GM23248 (cell line): Measurements from ENCODE around the gene CWC15. TPM values are rescaled to one million over a fixed set of nuclear protein-coding genes. Genes with fewer than 3 reads are reported as not detected.

ENCODE experiments used
- DNase-seq: peaks from one replicate; pipeline ENCODE4 v3.0.0-alpha.2; 2015
- H2AFZ ChIP-seq: fragments of 200-600 bp; sonication (generic); 2 replicates; pipeline ENCODE4 v1.6.1; 2016; ENCODE audit warnings: antibody characterized with exemption
- H3F3A ChIP-seq: fragments of 200-600 bp; sonication (generic); 2 replicates; pipeline ENCODE4 v1.6.1; 2016; ENCODE audit warnings: mild to moderate bottlenecking, antibody characterized with exemption, mixed run types; ENCODE audit not compliant: insufficient read depth
- H3K27ac ChIP-seq: fragments of 200-600 bp; sonication (generic); 2 replicates; pipeline ENCODE4 v1.5.1; 2016; ENCODE audit warnings: mild to moderate bottlenecking
- H3K27me3 ChIP-seq: fragments of 200-600 bp; sonication (generic); replicated peaks from 2 replicates; pipeline ENCODE4 v1.6.1; 2016; ENCODE audit warnings: mild to moderate bottlenecking; ENCODE audit not compliant: insufficient read depth
- H3K36me3 ChIP-seq: fragments of 200-600 bp; sonication (generic); 2 replicates; pipeline ENCODE4 v1.6.1; 2016; ENCODE audit warnings: low read depth, mild to moderate bottlenecking
- H3K4me1 ChIP-seq: fragments of 200-600 bp; sonication (generic); 2 replicates; pipeline ENCODE4 v1.6.1; 2016; ENCODE audit warnings: mild to moderate bottlenecking; ENCODE audit not compliant: insufficient read depth
- H3K4me2 ChIP-seq: fragments of 200-600 bp; sonication (generic); one replicate; pipeline ENCODE4 v1.6.1; 2016; ENCODE audit warnings: mild to moderate bottlenecking; ENCODE audit not compliant: unreplicated experiment
- H3K4me3 ChIP-seq: fragments of 200-600 bp; sonication (generic); 2 replicates; pipeline ENCODE4 v1.5.1; 2016; ENCODE audit warnings: mild to moderate bottlenecking
- H3K79me2 ChIP-seq: fragments of 200-600 bp; sonication (generic); 2 replicates; pipeline ENCODE4 v1.6.1; 2016; ENCODE audit warnings: mild to moderate bottlenecking; ENCODE audit not compliant: insufficient read depth
- H3K9ac ChIP-seq: fragments of 200-600 bp; sonication (generic); 2 replicates; pipeline ENCODE4 v1.6.1; 2016; ENCODE audit warnings: mild to moderate bottlenecking
- H3K9me2 ChIP-seq: fragments of 200-600 bp; sonication (generic); 2 replicates; pipeline ENCODE4 v1.6.1; 2016; ENCODE audit warnings: mixed run types, mild to moderate bottlenecking, moderate library complexity; ENCODE audit not compliant: insufficient read depth
- H3K9me3 ChIP-seq: fragments of 200-600 bp; sonication (generic); one replicate; pipeline ENCODE4 v1.6.1; 2017; ENCODE audit warnings: low read depth
- H4K20me1 ChIP-seq: fragments of 200-600 bp; sonication (generic); 2 replicates; pipeline ENCODE4 v1.6.0; 2016; ENCODE audit not compliant: insufficient read depth
- EZH2 ChIP-seq: fragments of 200-600 bp; sonication (generic); IDR thresholded peaks from 2 replicates; pipeline ENCODE4 v1.6.1; 2018; ENCODE audit warnings: antibody characterized with exemption, mild to moderate bottlenecking; ENCODE audit not compliant: insufficient read depth, poor library complexity, severe bottlenecking
- EZH2phosphoT487 ChIP-seq: fragments of 200-600 bp; sonication (generic); IDR thresholded peaks from 2 replicates; pipeline ENCODE4 v1.6.1; 2018; ENCODE audit warnings: antibody characterized with exemption, moderate library complexity, mild to moderate bottlenecking, low read depth; ENCODE audit not compliant: insufficient read depth
- WGBS, 2 experiments: methylation state at CpG; one replicate each; pipeline ENCODE4 v1.1.6; 2015 to 2017; ENCODE audit warnings: low lambda C conversion rate in 2 of 2, low coverage in 1 of 2; ENCODE audit errors: missing lambda C conversion rate in 2 of 2; 5-methylcytosine and 5-hydroxymethylcytosine counted together
- in situ Hi-C: fragments of 300-500 bp; cut with MboI; formaldehyde crosslinking; loops from 2 replicates; pipeline ENCODE4 v1.15.0; 2020
- polyA plus RNA-seq: library from polyadenylated mRNA; unstranded; fragments of >200 nt; fragmentation: Nextera tagmentation; extraction: Ambion mirVana; gene quantifications from 2 replicates; pipeline ENCODE4 v1.2.1, GENCODE V29; 2016
- total RNA-seq: library from RNA; depleted of rRNA; stranded (reverse); fragments of >200 nt; shearing (Covaris generic); gene quantifications from 2 replicates; pipeline ENCODE4 v1.2.3, GENCODE V29; 2014

Gene CWC15
- total and polyA plus RNA-seq, 2 experiments from 2014 or later = 30.4 to 76.6 TPM

DNA sequence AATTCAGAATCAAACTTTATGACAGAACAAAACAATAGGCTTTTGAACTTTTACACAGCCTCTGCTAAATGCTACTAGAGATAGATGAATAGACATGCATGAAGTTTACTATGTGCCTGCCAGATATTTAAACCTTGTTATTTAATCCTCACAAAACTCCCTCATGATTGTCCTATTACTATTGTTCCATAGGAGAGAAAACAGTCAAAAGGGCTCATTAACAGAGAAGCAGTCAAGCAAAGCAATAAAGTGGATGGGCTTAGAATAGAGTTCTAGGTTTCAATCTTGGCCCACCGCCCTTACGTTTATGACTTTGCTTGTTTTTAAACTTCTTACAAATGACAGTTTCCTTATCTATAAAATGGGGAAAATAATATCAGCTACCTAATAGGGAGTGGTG lies 12.9 kb downstream of the CWC15 start:
- Histone ChIP-seq H3K27ac (no peak overlapping the region), H3K9me2 (no peaks in the 10 kb centered on the region), H3K4me2 (no peak overlapping the region), H3K9me3 (no peaks in the 10 kb centered on the region), H4K20me1 (no peaks in the 10 kb centered on the region), H3K4me3 (no peak overlapping the region), H3F3A (peaks cover 39% of the 10 kb centered on the region), H3K79me2 (no peaks in the 10 kb centered on the region), H3K4me1 (peaks cover 10% of the 10 kb centered on the region; the same call in 1 of the 2 replicates), H3K36me3 (peaks cover 42% of the 10 kb centered on the region), H3K27me3 (no peaks in the 10 kb centered on the region), H2AFZ (no peak overlapping the region), H3K9ac (no peak overlapping the region)
- in situ Hi-C loops = no loop called here
- DNase-seq = no peak
- 89 to 90% methylated on average over 2 of the region's 2 CpGs for WGBS, 2 experiments
- TF ChIP-seq EZH2phosphoT487 (no peak), EZH2 (no peak)

DNA sequence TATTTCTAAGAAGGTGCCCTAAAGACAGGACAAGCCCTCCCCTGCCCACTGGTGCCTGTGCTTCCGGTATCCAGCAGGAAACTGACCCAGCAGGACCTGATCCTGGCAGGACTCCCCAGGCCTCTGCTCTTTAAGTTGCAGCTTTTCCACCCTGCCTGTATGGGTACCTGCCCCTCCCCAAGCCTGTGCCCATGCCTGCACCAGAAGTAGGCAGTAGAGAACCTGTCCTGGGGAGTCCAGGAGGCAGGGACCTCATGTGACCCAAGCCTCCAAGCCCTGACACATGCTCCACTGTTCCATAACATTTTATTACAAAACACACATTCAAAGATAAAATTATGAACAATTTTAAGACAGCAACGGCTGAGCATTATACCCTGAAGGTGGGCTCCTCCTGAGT lies 14.2 kb downstream of the CWC15 start:
- Histone ChIP-seq H3F3A (peaks cover 39% of the 10 kb centered on the region), H3K27me3 (no peaks in the 10 kb centered on the region), H3K9me3 (no peaks in the 10 kb centered on the region), H3K9ac (no peak overlapping the region), H3K4me3 (no peak overlapping the region), H2AFZ (no peak overlapping the region), H3K9me2 (no peaks in the 10 kb centered on the region), H3K79me2 (no peaks in the 10 kb centered on the region), H3K4me2 (no peak overlapping the region), H3K27ac (no peak overlapping the region), H3K4me1 (peaks cover 10% of the 10 kb centered on the region; the same call in 1 of the 2 replicates), H3K36me3 (peaks cover 29% of the 10 kb centered on the region), H4K20me1 (no peaks in the 10 kb centered on the region)
- TF ChIP-seq EZH2 (no peak), EZH2phosphoT487 (no peak)
- in situ Hi-C loops = no loop called here
- DNase-seq = no peak
- 81 to 91% methylated on average over 2 of the region's 2 CpGs for WGBS, 2 experiments

DNA sequence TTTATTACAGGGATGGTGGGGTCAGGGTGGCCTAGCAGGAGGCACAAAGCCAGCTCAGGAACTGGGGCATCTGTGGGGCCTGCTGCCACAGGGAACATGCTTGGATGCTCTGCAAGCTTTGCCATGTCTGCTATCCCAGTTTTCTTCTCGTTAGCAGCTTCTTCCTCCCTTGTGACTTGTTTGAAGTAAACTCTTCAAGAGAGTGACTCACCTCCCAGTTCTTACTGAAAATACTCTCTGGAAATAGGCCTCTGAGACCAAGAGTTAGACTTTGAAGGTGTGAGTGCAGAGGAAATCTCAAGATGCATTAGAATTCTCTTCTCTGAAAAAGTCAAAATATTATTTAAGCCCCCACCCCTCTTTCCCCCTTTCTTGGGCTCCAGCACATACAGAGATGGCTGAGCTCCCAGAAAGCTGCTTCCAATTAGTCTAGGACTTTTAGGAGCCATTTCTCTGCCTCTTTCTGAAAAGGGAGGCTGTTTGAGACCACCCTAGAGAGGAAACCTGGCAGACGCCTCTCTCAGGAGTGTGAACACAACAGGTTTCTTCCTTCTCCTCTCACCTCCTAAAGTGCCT lies 15.1 kb downstream of the CWC15 start:
- no peaks in the 10 kb centered on the region for H3K27me3 ChIP-seq
- in situ Hi-C loops = no loop called here
- no peaks in the 10 kb centered on the region for H3K79me2 ChIP-seq
- H3K27ac ChIP-seq = peak overlapping the region; percentile 71
- peaks cover 20% of the 10 kb centered on the region for H3K36me3 ChIP-seq
- TF ChIP-seq EZH2phosphoT487 (no peak), EZH2 (no peak)
- H3K9me3 ChIP-seq = no peaks in the 10 kb centered on the region
- peak overlapping the region; percentile 31; the same call in 1 of the 2 replicates for H3K9ac ChIP-seq
- peaks cover 10% of the 10 kb centered on the region; the same call in 1 of the 2 replicates for H3K4me1 ChIP-seq
- H4K20me1 ChIP-seq = no peaks in the 10 kb centered on the region
- peaks cover 39% of the 10 kb centered on the region for H3F3A ChIP-seq
- 7 to 8% methylated on average over 2 of the region's 2 CpGs for WGBS, 2 experiments
- peak overlapping the region; percentile 63 for H2AFZ ChIP-seq
- no peak overlapping the region for H3K4me2 ChIP-seq
- no peak overlapping the region for H3K4me3 ChIP-seq
- peak; percentile 78 for DNase-seq
- no peaks in the 10 kb centered on the region for H3K9me2 ChIP-seq

DNA sequence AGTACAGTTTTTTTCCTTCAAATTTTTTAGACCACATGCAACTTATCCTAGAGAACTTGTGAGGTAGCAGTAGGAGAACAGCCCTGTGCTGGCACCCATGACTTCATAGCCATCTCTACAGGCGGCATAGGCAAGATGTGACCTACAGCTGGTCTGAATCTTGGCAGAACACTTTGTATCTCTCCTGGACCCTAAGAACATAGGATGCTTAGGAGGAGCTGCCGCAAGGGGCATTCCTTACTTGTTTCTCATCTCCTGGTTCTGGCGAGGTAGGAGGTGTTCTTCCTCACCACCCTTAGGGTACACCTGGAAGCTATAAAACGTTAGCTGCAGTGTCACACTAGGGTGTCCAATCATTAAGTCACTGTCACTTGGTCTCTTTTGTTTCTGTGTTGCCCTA lies 16.4 kb downstream of the CWC15 start:
- no peaks in the 10 kb centered on the region for H4K20me1 ChIP-seq

More for the DNA sequence above, 16.4 kb downstream of the CWC15 start:
- Histone ChIP-seq H3K4me3 (no peak overlapping the region), H3K4me1 (peaks cover 10% of the 10 kb centered on the region; the same call in 1 of the 2 replicates), H3F3A (peaks cover 30% of the 10 kb centered on the region), H3K36me3 (peaks cover 8% of the 10 kb centered on the region), H3K9me3 (no peaks in the 10 kb centered on the region), H3K79me2 (no peaks in the 10 kb centered on the region), H3K9me2 (no peaks in the 10 kb centered on the region), H3K9ac (no peak overlapping the region), H3K4me2 (no peak overlapping the region), H3K27ac (no peak overlapping the region), H2AFZ (no peak overlapping the region), H3K27me3 (no peaks in the 10 kb centered on the region)
- 35 to 42% methylated on average over 4 of the region's 4 CpGs for WGBS, 2 experiments
- no peak for DNase-seq
- no peak for TF ChIP-seq EZH2
- TF ChIP-seq EZH2phosphoT487 = no peak
- in situ Hi-C loops = no loop called here
